HEK293 (cell line): Measurements from ENCODE around the gene SMARCA1.
A peak's percentile ranks its signal among the peaks of the same experiment; 100 is the strongest.

Experiments used
- GLIS2 ChIP-seq: fragments of 450-650 bp; formaldehyde crosslinking; IDR thresholded peaks from 2 replicates; pipeline ENCODE4 v1.5.1; 2016; ENCODE audit warnings: missing biosample characterization, missing genetic modification characterization
- HOXC10 ChIP-seq: sonication (generic); formaldehyde crosslinking; IDR thresholded peaks from 2 replicates; pipeline ENCODE4 v1.8.1; 2023; ENCODE audit warnings: mild to moderate bottlenecking, missing genetic modification reagents
- IKZF3 ChIP-seq: fragments of 450-650 bp; IDR thresholded peaks from 2 replicates; pipeline ENCODE4 v1.5.0; 2018; ENCODE audit warnings: missing biosample characterization, mild to moderate bottlenecking, missing genetic modification characterization, moderate library complexity
- MZF1 ChIP-seq: fragments of 450-650 bp; formaldehyde crosslinking; IDR thresholded peaks from 2 replicates; pipeline ENCODE4 v1.5.1; 2017; ENCODE audit warnings: missing biosample characterization, missing genetic modification characterization, borderline replicate concordance
- SETDB1 ChIP-seq: IDR thresholded peaks from one replicate; pipeline ENCODE4 v1.6.1; 2017; ENCODE audit warnings: mild to moderate bottlenecking, low read length, moderate library complexity, mixed read lengths; ENCODE audit not compliant: insufficient read length
- TRIM28 ChIP-seq: IDR thresholded peaks from 2 replicates; pipeline ENCODE4 v1.6.1; 2011; ENCODE audit warnings: low read length, control low read depth, borderline replicate concordance
- ZNF114 ChIP-seq: fragments of 450-650 bp; formaldehyde crosslinking; IDR thresholded peaks from 2 replicates; pipeline ENCODE4 v1.5.0; 2017; ENCODE audit warnings: missing biosample characterization, missing genetic modification characterization
- ZNF132 ChIP-seq: fragments of 450-650 bp; formaldehyde crosslinking; IDR thresholded peaks from 2 replicates; pipeline ENCODE4 v1.5.1; 2017; ENCODE audit warnings: missing biosample characterization, missing genetic modification characterization, borderline replicate concordance
- ZNF155 ChIP-seq: fragments of 450-650 bp; formaldehyde crosslinking; IDR thresholded peaks from 2 replicates; pipeline ENCODE4 v1.5.1; 2016; ENCODE audit warnings: missing biosample characterization, missing genetic modification characterization
- ZNF175 ChIP-seq: fragments of 450-650 bp; formaldehyde crosslinking; IDR thresholded peaks from 2 replicates; pipeline ENCODE4 v1.5.1; 2016; ENCODE audit warnings: missing biosample characterization, missing genetic modification characterization
- ZNF184 ChIP-seq: fragments of 450-650 bp; IDR thresholded peaks from 2 replicates; pipeline ENCODE4 v1.5.1; 2018; ENCODE audit warnings: missing biosample characterization, mild to moderate bottlenecking, missing genetic modification characterization
- ZNF214 ChIP-seq: fragments of 450-650 bp; formaldehyde crosslinking; IDR thresholded peaks from 2 replicates; pipeline ENCODE4 v1.5.1; 2017; ENCODE audit warnings: missing biosample characterization, mild to moderate bottlenecking, missing genetic modification characterization, borderline replicate concordance
- ZNF23 ChIP-seq: fragments of 450-650 bp; formaldehyde crosslinking; IDR thresholded peaks from 2 replicates; pipeline ENCODE4 v1.5.1; 2016; ENCODE audit warnings: missing biosample characterization, missing genetic modification characterization, borderline replicate concordance
- ZNF302 ChIP-seq: fragments of 450-650 bp; formaldehyde crosslinking; IDR thresholded peaks from 2 replicates; pipeline ENCODE4 v1.5.1; 2016; ENCODE audit warnings: missing biosample characterization, missing genetic modification characterization, low read depth
- ZNF341 ChIP-seq: fragments of 450-650 bp; formaldehyde crosslinking; IDR thresholded peaks from 2 replicates; pipeline ENCODE4; 2016; ENCODE audit warnings: low read depth, missing biosample characterization, missing genetic modification characterization
- ZNF433 ChIP-seq: fragments of 450-650 bp; formaldehyde crosslinking; IDR thresholded peaks from 2 replicates; pipeline ENCODE4 v1.5.1; 2016; ENCODE audit warnings: missing biosample characterization, missing genetic modification characterization, low read depth
- ZNF510 ChIP-seq: fragments of 450-650 bp; formaldehyde crosslinking; IDR thresholded peaks from 2 replicates; pipeline ENCODE4 v1.5.1; 2018; ENCODE audit warnings: mild to moderate bottlenecking, missing genetic modification characterization, missing biosample characterization; ENCODE audit not compliant: insufficient replicate concordance
- ZNF544 ChIP-seq: fragments of 450-650 bp; formaldehyde crosslinking; IDR thresholded peaks from 2 replicates; pipeline ENCODE4 v1.5.0; 2017; ENCODE audit warnings: missing biosample characterization, missing genetic modification characterization
- ZNF585B ChIP-seq: fragments of 450-650 bp; formaldehyde crosslinking; IDR thresholded peaks from 2 replicates; pipeline ENCODE4 v1.5.1; 2016; ENCODE audit warnings: missing biosample characterization, missing genetic modification characterization
- ZNF621 ChIP-seq: fragments of 450-650 bp; formaldehyde crosslinking; IDR thresholded peaks from 2 replicates; pipeline ENCODE4 v1.5.1; 2017; ENCODE audit warnings: missing biosample characterization, missing genetic modification characterization
- ZNF76 ChIP-seq: fragments of 450-650 bp; formaldehyde crosslinking; IDR thresholded peaks from 2 replicates; pipeline ENCODE4; 2016; ENCODE audit warnings: low read depth, missing biosample characterization, missing genetic modification characterization, borderline replicate concordance
- ZNF830 ChIP-seq: fragments of 450-650 bp; IDR thresholded peaks from 2 replicates; pipeline ENCODE4 v1.5.0; 2018; ENCODE audit warnings: missing biosample characterization, missing genetic modification characterization, low read depth, mild to moderate bottlenecking, moderate library complexity
- ZSCAN16 ChIP-seq: fragments of 450-650 bp; formaldehyde crosslinking; IDR thresholded peaks from 2 replicates; pipeline ENCODE4 v1.5.1; 2016; ENCODE audit warnings: missing biosample characterization, missing genetic modification characterization
- TF ChIP-seq, protein P1 (sequence below): fragments of 450-650 bp; formaldehyde crosslinking; IDR thresholded peaks from 2 replicates; pipeline ENCODE4 v1.5.1; 2016; ENCODE audit warnings: missing biosample characterization, missing genetic modification characterization
- TF ChIP-seq, protein P2 (sequence below): fragments of 450-650 bp; formaldehyde crosslinking; optimal IDR thresholded peaks from 2 replicates; pipeline ENCODE3; 2016; ENCODE audit warnings: missing biosample characterization, mild to moderate bottlenecking, missing genetic modification characterization
- TF ChIP-seq, protein P3 (sequence below): fragments of 450-650 bp; formaldehyde crosslinking; IDR thresholded peaks from 2 replicates; pipeline ENCODE4 v1.5.1; 2016; ENCODE audit warnings: missing biosample characterization, missing genetic modification characterization
- TF ChIP-seq, protein P4 (sequence below): fragments of 450-650 bp; formaldehyde crosslinking; IDR thresholded peaks from 2 replicates; pipeline ENCODE4; 2016; ENCODE audit warnings: missing biosample characterization, missing genetic modification characterization
- TF ChIP-seq, protein P5 (sequence below): fragments of 450-650 bp; formaldehyde crosslinking; IDR thresholded peaks from 2 replicates; pipeline ENCODE4 v1.5.1; 2017; ENCODE audit warnings: missing biosample characterization, missing genetic modification characterization
- TF ChIP-seq, protein P6 (sequence below): fragments of 450-650 bp; formaldehyde crosslinking; IDR thresholded peaks from 2 replicates; pipeline ENCODE4 v1.5.1; 2016; ENCODE audit warnings: missing biosample characterization, missing genetic modification characterization
- TF ChIP-seq, protein P7 (sequence below): fragments of 450-650 bp; formaldehyde crosslinking; IDR thresholded peaks from 2 replicates; pipeline ENCODE4 v1.5.1; 2017; ENCODE audit warnings: missing biosample characterization, missing genetic modification characterization

Gene SMARCA1

DNA sequence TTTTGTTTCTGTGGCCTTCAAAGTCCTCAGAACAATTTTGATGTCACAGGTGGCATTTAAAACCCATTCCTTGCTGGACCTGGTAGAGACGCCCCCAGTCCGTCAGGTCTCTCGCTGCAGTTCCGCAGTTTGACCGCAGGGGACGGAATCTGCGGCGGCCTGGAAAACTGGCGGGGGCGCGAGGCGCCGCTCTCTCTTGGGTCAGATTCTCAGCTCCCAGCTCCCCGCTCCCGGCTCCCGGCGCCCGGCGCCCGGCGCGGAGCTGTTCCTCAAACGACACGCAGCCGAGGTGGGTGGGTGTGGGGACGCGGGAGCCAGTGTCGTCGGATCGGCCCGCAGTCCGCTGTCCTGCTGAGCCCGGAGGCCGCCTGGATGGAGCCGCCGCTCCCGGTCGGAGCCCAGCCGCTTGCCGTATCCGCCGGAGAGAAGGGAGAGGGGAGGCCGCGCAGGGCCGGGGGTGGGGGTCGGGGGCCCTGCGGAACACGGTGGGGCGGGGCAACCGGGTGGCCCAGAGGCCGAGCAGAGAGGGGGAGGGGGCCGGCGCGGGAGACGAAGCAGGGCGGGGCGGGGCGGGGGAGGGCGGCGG is 16.9 kb upstream of the SMARCA1 start, which contains the start of gene OCRL (continued):
- TF ChIP-seq HOXC10 (CRISPR knock-in tag): no peak
- TF ChIP-seq MZF1: no peak
- TF ChIP-seq ZNF214 (tag by site-specific recombination): no peak
- TF ChIP-seq ZNF132 (tag by site-specific recombination): no peak
- TF ChIP-seq, protein P1, sequence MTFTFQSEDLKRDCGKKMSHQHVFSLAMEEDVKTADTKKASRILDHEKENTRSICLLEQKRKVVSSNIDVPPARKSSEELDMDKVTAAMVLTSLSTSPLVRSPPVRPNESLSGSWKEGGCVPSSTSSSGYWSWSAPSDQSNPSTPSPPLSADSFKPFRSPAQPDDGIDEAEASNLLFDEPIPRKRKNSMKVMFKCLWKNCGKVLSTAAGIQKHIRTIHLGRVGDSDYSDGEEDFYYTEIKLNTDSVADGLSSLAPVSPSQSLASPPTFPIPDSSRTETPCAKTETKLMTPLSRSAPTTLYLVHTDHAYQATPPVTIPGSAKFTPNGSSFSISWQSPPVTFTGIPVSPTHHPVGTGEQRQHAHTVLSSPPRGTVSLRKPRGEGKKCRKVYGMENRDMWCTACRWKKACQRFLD (tag by site-specific recombination): no peak
- TF ChIP-seq IKZF3 (tag by site-specific recombination): peak; percentile 34; the same call in 1 of the 2 replicates
- no peak for TF ChIP-seq ZNF155 (tag by site-specific recombination)
- no peak for TF ChIP-seq ZNF23 (tag by site-specific recombination)
- no peak for TF ChIP-seq ZNF302 (tag by site-specific recombination)
- TF ChIP-seq SETDB1: no peak
- TF ChIP-seq, protein P2, sequence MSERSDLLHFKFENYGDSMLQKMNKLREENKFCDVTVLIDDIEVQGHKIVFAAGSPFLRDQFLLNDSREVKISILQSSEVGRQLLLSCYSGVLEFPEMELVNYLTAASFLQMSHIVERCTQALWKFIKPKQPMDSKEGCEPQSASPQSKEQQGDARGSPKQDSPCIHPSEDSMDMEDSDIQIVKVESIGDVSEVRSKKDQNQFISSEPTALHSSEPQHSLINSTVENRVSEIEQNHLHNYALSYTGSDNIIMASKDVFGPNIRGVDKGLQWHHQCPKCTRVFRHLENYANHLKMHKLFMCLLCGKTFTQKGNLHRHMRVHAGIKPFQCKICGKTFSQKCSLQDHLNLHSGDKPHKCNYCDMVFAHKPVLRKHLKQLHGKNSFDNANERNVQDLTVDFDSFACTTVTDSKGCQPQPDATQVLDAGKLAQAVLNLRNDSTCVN (tag by site-specific recombination): peak; percentile 60
- TF ChIP-seq ZNF175: no peak
- TF ChIP-seq ZNF114 (tag by site-specific recombination): no peak
- TF ChIP-seq, protein P3, sequence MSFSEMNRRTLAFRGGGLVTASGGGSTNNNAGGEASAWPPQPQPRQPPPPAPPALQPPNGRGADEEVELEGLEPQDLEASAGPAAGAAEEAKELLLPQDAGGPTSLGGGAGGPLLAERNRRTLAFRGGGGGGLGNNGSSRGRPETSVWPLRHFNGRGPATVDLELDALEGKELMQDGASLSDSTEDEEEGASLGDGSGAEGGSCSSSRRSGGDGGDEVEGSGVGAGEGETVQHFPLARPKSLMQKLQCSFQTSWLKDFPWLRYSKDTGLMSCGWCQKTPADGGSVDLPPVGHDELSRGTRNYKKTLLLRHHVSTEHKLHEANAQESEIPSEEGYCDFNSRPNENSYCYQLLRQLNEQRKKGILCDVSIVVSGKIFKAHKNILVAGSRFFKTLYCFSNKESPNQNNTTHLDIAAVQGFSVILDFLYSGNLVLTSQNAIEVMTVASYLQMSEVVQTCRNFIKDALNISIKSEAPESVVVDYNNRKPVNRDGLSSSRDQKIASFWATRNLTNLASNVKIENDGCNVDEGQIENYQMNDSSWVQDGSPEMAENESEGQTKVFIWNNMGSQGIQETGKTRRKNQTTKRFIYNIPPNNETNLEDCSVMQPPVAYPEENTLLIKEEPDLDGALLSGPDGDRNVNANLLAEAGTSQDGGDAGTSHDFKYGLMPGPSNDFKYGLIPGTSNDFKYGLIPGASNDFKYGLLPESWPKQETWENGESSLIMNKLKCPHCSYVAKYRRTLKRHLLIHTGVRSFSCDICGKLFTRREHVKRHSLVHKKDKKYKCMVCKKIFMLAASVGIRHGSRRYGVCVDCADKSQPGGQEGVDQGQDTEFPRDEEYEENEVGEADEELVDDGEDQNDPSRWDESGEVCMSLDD (tag by site-specific recombination): no peak
- TF ChIP-seq ZSCAN16 (tag by site-specific recombination): no peak
- no peak for TF ChIP-seq ZNF510 (tag by site-specific recombination)
- TF ChIP-seq TRIM28: no peak
- no peak for TF ChIP-seq ZNF76
- TF ChIP-seq, protein P4, sequence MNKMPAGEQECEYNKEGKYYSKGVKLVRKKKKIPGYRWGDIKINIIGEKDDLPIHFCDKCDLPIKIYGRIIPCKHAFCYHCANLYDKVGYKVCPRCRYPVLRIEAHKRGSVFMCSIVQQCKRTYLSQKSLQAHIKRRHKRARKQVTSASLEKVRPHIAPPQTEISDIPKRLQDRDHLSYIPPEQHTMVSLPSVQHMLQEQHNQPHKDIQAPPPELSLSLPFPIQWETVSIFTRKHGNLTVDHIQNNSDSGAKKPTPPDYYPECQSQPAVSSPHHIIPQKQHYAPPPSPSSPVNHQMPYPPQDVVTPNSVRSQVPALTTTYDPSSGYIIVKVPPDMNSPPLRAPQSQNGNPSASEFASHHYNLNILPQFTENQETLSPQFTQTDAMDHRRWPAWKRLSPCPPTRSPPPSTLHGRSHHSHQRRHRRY (tag by site-specific recombination): no peak
- no peak for TF ChIP-seq ZNF621
- TF ChIP-seq ZNF830 (tag by site-specific recombination): no peak
- no peak for TF ChIP-seq ZNF544 (tag by site-specific recombination)
- TF ChIP-seq, protein P5, sequence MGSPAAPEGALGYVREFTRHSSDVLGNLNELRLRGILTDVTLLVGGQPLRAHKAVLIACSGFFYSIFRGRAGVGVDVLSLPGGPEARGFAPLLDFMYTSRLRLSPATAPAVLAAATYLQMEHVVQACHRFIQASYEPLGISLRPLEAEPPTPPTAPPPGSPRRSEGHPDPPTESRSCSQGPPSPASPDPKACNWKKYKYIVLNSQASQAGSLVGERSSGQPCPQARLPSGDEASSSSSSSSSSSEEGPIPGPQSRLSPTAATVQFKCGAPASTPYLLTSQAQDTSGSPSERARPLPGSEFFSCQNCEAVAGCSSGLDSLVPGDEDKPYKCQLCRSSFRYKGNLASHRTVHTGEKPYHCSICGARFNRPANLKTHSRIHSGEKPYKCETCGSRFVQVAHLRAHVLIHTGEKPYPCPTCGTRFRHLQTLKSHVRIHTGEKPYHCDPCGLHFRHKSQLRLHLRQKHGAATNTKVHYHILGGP (tag by site-specific recombination): no peak
- no peak for TF ChIP-seq ZNF184 (tag by site-specific recombination)
- TF ChIP-seq ZNF433 (tag by site-specific recombination): no peak
- TF ChIP-seq, protein P6, sequence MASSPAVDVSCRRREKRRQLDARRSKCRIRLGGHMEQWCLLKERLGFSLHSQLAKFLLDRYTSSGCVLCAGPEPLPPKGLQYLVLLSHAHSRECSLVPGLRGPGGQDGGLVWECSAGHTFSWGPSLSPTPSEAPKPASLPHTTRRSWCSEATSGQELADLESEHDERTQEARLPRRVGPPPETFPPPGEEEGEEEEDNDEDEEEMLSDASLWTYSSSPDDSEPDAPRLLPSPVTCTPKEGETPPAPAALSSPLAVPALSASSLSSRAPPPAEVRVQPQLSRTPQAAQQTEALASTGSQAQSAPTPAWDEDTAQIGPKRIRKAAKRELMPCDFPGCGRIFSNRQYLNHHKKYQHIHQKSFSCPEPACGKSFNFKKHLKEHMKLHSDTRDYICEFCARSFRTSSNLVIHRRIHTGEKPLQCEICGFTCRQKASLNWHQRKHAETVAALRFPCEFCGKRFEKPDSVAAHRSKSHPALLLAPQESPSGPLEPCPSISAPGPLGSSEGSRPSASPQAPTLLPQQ (tag by site-specific recombination): no peak
- TF ChIP-seq, protein P7, sequence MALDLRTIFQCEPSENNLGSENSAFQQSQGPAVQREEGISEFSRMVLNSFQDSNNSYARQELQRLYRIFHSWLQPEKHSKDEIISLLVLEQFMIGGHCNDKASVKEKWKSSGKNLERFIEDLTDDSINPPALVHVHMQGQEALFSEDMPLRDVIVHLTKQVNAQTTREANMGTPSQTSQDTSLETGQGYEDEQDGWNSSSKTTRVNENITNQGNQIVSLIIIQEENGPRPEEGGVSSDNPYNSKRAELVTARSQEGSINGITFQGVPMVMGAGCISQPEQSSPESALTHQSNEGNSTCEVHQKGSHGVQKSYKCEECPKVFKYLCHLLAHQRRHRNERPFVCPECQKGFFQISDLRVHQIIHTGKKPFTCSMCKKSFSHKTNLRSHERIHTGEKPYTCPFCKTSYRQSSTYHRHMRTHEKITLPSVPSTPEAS (tag by site-specific recombination): no peak
- TF ChIP-seq GLIS2 (tag by site-specific recombination): no peak
- TF ChIP-seq ZNF585B (tag by site-specific recombination): no peak
- TF ChIP-seq ZNF341 (tag by site-specific recombination): no peak
